Measurements from ENCODE around the gene CARF.
"Not testable (repeated sequence)": the region's sequence is repeated elsewhere in the genome, so short reads cannot be mapped to it uniquely, and the experiment has no call there.

CARF gene

GRCh38 chr2:202911512-202912341, at the start of gene CARF, which contains the start of gene WDR12:
Gene CARF (plus strand): TSS chr2:202912275. CDS start chr2:202941903, 29,628 bp downstream.
Gene WDR12 (minus strand): TSS chr2:202911673. CDS start chr2:202911476, 197 bp downstream.
- peak; percentile 87 for DNase-seq

- peak; percentile 88 for DNase-seq
Measured at GRCh38 chr2:202870431-202871299, 41.4 kb upstream of the CARF start.

GRCh38 chr2:202871300-202872141, 40.6 kb upstream of the CARF start, which contains the start of gene ICA1L:
Gene ICA1L (minus strand): TSS chr2:202871766. CDS start chr2:202829009, 42,757 bp downstream.
- peak; percentile 59 for DNase-seq

GRCh38 chr2:202877699-202878098, 34.4 kb upstream of the CARF start:
- DNase-seq, result no peak

GRCh38 chr2:202881570-202881969, 30.5 kb upstream of the CARF start:
- no peak for DNase-seq

GRCh38 chr2:202883987-202884675, 27.9 kb upstream of the CARF start:
- no peak for DNase-seq

- DNase-seq, result no peak
Measured at GRCh38 chr2:202885190-202885589, 26.9 kb upstream of the CARF start.

GRCh38 chr2:202905507-202905906, 6.6 kb upstream of the CARF start:
- DNase-seq, result not testable (repeated sequence)

- no peak for DNase-seq
Measured at GRCh38 chr2:202908186-202908585, 3.9 kb upstream of the CARF start.

GRCh38 chr2:202909394-202910192, 2.5 kb upstream of the CARF start:
- DNase-seq, result no peak

GRCh38 chr2:202910250-202910649, 1.8 kb upstream of the CARF start:
- not testable (repeated sequence) for DNase-seq

GRCh38 chr2:202910698-202911097, 1.4 kb upstream of the CARF start:
- DNase-seq, result no peak

GRCh38 chr2:202911203-202911511, 918 bp upstream of the CARF start:
- DNase-seq, result no peak

- not testable (repeated sequence) for DNase-seq
Measured at GRCh38 chr2:202912342-202913201, 497 bp downstream of the CARF start.

GRCh38 chr2:202918860-202919259, 6.8 kb downstream of the CARF start:
- DNase-seq, result no peak

- no peak for DNase-seq
Measured at GRCh38 chr2:202932425-202933138, 20.5 kb downstream of the CARF start.

- DNase-seq, result no peak
Measured at GRCh38 chr2:202933139-202933510, 21.1 kb downstream of the CARF start.

- no peak for DNase-seq
Measured at GRCh38 chr2:202933958-202934357, 21.9 kb downstream of the CARF start.

GRCh38 chr2:202934456-202934855, 22.4 kb downstream of the CARF start:
- DNase-seq, result no peak

GRCh38 chr2:202938960-202939359, 26.9 kb downstream of the CARF start:
- no peak for DNase-seq

Measured in DMS153 (cell line).